Endometrial microvascular endothelial cells (primary cell): ENCODE data around the gene IL13RA1. TPM values are rescaled to one million over a fixed set of nuclear protein-coding genes. Genes with fewer than 3 reads are reported as not detected.
"Not testable (repeated sequence)": the region's sequence is repeated elsewhere in the genome, so short reads cannot be mapped to it uniquely, and the experiment has no call there.

ENCODE experiments used
- in situ Hi-C: cut with HindIII; loops from 2 replicates; pipeline ENCODE4 v1.10.0; 2017; ENCODE audit warnings: low sequenced_read_pairs, low pct_unique_long_range_greater_than_20kb; ENCODE audit errors: inconsistent ontology term
- total RNA-seq: library from RNA; depleted of rRNA; stranded (reverse); fragments of >200 nt; gene quantifications from one replicate; pipeline ENCODE4 v1.2.3, GENCODE V29; 2015; ENCODE audit errors: inconsistent ontology term

IL13RA1 gene
- total RNA-seq, 1 donor from 2014 or later, result 64.4 TPM

DNA sequence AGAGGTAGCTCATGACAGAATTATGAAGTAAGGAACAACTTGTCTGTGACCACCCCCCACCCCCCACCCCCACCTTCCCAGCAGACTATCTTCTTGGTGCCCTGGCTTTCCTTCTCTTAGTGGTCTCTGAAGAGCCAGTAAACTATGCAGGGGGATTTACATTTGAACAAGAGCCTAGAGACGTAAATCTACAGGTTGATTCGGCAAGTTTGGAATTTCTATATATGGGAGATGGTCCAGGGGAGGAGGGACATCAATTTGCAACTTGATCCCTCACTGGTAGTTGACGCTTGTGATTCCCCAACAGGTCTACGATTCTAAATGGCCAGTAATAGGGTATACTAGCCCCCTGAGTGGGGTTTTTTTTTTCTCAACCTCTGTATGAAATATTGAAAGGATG, 36.7 kb downstream of the IL13RA1 start:
- in situ Hi-C loops, result no loop called here

DNA sequence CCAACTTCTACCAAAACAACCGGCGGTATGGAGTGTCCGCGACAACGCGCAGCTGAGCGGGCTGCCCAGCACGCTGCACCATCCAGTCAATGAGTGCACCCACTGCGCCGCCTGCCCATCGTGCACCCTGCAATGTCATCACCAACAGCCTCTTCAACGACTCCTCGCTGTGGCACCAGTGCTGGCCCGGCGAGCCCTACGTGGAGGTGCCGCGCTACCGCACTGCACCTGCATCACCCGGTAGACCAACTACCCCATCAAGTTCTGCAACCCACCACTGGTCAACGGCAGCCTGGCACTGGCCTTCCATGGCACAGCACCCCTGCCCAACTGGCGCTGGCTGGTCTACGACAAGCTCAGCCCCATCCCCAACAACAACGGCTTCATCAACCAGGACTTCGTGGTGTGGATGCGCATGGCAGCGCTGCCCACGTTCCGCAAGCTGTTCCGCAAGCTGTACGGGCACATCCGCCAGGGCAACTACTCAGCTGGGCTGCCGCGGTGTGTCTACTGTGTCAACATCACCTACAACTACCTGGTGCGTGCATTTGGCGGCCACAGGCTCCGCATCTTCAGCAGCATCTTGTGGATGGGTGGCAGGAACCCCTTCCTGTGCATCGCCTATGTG, 42.8 kb downstream of the IL13RA1 start:
- in situ Hi-C loops, result no loop called here

DNA sequence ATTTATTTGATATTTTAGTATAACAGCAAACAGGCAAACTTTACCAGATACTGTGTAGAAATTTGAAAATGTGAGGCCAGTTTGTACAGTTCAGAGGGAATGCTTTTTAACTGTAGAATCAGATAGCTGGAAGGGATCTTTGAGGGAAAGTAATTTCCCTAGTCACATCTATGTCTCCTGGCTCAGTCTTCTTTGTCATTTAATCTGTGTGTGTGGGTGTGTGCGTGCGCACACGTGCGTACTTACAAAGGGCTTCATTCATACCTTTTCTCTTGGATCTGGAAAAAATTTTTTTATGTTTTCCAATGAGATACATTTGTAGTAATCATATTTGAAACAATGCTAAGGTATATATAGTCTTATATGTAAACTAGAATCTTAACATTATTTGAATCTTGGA, 44.6 kb downstream of the IL13RA1 start:
- in situ Hi-C loops, result no loop called here

DNA sequence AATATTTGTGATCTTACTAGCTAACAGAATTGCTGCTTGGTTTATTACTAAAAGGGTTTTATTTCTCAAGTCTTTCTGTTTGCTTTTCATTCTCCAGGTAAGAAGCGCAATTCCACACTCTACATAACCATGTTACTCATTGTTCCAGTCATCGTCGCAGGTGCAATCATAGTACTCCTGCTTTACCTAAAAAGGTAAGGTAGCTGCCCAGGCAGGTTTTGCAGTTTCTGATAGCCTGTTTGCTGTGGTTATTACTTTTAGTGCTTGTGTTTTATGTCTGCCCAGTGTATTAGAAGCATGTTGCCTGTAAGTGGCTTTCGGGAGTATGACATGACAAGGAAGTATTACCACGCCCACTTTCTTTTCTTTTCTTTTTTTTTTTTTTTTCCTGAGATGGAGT, 46.4 kb downstream of the IL13RA1 start:
- in situ Hi-C loops, result no loop called here

DNA sequence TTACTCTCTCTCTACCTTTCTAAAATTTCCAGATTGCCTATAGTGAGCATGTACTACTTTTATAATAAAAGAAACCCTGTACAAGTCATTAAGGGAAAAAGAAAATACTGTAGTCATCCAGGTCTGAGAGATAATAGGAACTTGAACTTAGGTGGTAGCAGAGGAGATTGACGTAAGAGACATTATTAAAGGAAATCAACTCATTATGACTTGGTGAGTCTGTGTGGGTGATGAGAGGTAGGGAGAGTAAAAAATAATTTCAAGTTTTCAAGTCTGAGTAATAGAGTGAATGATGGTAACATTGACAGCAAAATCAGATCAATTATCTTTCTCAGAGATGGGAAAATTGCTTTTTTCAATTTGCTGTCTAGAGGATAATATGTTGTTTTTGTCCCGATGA, 52.2 kb downstream of the IL13RA1 start:
- in situ Hi-C loops, result no loop called here

DNA sequence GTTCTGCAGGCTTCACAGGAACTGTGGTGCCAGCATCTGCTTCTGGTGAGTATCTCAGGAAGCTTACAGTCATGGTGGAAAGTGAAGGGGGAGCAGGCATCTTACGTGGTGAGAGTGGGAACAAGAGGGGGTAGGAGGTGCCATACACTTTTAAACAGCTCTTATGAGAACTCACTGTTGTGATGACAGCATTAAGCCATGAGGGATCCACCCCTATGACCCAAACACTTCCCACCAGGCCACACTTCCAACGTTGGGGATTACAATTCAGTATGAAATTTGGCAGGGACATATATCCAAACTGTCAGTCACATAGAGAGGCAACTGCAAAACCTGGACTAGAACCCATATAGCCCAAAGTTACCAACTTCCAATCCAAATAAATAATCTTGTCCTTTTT, 53.1 kb downstream of the IL13RA1 start:
- in situ Hi-C loops, result no loop called here

DNA sequence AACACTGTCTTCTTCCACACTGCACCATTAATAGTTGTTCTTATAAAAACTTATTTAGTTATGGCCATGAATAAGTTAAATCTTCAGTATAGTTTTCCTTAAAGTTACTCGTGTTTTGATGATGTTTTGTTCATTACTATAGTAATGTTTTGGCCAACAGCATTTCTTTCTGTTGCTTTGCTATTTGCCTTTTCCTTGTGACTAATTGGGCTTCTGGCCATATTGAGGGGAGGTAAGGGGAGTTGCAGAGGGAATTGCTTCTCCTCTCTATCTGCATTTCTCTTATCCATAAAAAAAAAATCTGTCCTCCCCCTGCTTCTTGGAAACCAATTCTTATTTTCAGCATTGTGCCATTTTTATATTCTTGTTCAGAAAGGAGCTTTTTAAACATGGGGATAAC, 53.5 kb downstream of the IL13RA1 start:
- in situ Hi-C loops, result no loop called here

DNA sequence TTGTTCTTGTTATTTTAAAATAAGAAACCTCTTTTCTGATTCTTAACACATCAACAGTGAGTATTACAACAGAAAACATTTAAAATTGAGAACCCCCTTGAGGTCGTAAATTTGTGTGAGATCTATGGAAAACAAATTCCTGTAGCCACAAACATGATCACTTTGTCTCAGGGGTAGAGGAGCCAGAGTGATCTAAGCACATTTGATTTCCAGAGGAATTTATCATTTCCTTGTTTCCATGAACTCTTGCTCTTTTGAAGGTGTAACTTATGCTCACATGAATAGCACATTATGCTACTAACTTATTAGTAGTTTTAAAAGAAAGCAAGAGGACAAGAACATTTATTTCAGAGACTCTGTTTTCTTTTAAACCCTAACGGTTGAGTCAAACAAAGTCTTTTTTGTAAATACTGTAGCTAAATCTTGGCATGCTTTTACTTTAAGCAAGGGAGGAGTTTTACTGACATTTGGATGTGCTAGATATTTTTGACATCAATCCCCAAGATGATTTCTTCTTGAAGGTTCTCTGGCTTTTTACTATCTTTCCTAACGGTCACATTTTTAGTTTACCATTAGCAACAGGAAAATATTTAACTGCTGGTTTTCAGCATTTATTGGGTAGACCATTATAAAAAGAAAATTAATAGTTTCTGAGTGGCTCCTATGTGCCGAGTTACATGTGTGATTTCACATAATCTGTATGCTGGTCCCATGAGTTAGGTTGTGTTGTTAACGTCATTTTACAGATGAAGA, 68.3 kb downstream of the IL13RA1 start:
- in situ Hi-C loops, result no loop called here

DNA sequence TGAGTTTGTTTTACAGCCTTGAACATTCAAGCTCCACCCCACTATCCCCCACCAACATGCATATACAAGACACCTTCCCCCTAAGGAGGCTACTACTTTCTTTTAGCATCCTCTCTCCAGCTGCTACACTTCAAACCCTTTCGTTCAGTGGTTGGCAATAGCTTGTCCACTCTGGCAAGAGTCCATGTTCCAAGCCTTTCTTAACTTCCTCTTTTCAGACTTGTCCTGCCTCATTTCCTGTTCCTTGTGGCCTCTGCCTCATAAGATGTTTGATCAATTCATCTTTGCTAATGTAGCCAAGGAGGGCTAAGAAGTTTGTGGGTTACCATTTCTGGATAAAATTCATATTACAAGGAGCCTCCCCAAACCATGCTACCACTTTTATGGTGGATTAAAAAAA, 75.5 kb downstream of the IL13RA1 start:
- in situ Hi-C loops, result no loop called here

DNA sequence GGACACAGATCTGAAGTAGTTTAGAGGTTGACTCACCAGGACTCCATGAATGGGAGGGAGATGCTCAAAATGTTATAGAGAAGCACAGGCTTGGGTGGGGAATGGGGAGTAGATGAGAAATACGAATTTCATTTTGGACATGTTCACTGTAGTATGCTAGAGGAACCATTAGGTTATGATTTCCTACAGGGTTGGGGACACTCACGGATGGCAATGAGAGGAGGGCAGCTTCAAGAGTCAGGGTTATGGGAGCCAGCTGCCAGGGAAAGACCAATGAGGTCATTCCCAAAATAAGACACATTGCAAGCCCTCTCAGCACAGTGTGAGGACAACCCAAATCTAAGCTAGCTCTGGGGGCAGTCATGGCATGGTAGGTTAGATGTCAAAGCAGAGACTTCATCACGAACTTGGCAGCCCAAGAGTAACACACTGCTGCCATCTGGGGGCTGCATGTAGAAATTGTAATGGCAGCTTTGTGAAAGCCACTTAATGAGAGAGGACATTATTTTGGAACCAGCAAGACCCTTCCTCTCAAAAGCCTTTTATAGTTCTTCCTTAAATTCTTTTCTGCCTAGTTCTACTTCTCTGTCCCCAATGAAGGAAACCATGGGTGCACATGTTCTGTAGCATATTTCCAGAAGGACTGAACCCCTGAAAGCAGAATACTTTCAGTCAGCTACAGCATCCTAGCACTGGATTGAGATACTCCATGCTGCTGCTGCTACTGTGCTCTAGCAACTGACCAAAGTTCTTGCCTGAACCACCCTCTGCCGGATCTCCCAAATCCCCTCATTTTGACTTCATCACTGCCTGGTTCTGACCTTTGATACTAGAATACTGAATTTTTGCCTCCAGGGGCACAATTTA, 80.0 kb downstream of the IL13RA1 start:
- in situ Hi-C loops, result no loop called here

DNA sequence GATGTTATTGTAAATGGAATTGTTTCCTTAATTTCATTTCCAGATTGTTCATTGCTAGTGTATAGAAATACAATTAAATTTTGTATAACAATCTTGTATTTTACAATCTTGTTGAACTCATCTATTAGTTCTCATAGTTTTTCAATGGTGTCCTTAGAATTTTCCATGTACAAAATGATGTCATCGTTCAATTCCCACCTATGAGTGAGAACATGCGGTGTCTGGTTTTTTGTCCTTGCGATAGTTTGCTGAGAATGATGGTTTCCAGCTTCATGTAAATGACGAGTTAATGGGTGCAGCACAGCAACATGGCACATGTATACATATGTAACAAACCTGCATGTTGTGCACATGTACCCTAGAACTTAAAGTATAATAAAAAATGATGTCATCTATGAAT, 89.9 kb downstream of the IL13RA1 start:
- in situ Hi-C loops, result not testable (repeated sequence)

DNA sequence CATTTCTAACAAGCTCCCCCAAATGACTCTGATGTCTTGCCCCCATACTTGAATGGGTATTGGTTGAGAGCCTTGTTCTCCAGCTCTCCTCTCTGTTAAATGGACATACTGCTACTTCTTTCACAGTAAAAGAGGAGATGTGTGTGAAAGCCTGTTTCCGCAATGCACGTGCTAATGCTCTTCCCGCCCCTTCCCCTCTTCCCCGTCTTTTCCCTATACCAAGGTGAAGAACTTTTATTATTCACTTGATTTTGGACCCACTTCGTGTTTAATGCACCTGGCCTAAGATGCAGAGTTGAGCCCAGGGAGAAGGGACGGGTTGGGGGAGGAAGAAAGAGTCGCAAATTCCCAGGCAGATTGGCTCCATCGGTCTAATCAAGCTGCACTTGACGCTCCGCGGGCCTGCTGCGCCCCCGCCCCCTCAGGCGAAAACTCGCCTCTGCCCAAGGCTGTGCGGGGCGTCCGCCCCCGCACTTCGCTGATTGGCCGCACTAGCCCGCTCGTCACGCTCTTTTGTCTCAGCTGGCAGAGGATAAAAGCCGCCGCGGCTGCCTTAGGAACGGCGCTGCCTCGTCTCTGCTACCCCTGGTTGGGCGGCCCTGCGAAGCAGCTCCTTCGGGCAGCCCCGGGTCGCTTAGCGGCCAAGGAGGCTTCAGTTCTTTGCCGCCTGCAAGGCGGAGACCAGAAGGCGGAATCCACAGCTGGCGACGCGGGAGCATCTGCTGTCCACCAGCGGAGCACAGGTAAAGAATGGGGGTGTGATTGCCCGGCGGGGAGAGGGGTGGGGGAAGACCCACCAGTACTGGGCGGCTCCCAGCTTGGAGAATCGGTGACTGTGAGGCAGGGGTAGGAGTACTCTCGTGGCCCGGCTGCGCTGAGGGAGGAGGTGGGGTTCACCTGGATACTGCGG, 96.1 kb downstream of the IL13RA1 start, which contains the start of gene ZCCHC12:
TSS of gene ZCCHC12 (plus strand) at position 562 of the 910 bp plus-strand sequence. CDS start 1,421 bp downstream, outside the sequence.
- in situ Hi-C loops, result no loop called here

DNA sequence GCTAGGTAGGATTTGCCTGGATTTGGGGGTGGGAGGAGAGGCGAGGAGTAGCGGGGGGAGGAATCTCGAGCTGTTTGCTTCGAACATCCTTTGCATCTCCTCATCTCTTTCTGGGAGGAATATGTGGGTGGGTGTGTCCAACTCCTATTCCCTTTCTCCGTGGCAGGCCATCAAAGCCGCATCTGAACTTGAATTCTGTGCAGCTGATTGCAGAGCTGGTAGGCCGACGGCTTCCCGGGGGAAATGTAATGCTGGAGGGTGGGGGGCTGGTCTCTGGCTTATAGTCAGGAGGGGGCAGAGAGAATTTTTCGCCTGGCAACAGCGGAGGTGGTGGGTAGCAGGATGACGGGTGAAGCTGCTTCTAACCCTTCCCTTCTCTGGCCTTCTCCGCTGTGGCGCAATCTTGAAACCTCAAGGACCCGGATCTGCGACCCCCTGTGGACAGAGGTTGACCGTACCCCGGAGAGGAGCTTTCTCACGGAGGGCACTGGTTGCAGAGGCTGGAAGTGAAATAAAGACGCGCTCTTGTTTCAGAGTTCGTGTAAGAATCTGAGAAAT, 96.8 kb downstream of the IL13RA1 start:
- in situ Hi-C loops, result no loop called here

DNA sequence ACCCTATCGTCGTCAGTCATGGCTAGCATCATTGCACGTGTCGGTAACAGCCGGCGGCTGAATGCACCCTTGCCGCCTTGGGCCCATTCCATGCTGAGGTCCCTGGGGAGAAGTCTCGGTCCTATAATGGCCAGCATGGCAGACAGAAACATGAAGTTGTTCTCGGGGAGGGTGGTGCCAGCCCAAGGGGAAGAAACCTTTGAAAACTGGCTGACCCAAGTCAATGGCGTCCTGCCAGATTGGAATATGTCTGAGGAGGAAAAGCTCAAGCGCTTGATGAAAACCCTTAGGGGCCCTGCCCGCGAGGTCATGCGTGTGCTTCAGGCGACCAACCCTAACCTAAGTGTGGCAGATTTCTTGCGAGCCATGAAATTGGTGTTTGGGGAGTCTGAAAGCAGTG, 97.8 kb downstream of the IL13RA1 start:
- in situ Hi-C loops, result no loop called here

DNA sequence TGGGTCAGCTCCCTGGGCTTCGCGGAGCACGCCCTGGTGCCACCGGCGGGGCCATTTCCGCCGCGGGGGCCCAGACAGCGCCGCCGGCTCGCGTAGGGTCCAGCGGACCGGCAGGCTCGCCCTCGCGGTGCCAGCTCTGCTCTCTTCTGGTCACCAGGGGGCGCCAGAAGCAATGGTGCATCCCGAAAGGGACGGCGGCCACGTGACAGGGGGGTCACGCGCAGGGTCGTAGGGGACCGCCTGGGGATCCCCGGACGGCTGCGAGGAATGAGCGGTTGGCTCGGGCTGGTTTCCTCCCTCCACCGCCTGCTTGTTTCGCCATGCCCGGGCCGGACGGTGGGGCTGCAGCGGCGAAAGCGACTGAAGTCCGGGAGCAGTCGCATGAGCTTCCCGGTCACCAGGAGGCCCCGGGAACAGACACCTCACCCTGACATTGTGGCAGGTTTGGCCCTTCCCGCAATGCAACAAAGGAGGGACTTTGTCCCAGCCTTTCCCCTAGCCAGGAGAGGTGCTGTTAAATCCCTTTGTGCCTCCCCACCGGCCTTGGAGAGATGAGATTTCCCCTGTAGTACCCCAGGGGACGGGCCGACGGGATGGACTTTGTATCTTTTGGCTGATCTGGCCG, 112.0 kb downstream of the IL13RA1 start:
- in situ Hi-C loops, result no loop called here
